ENCODE data around the gene GLYATL2.
A peak's percentile ranks its signal among the peaks of the same experiment; 100 is the strongest.

GLYATL2 gene

GRCh38 chr11:58788355-58789023 is 56.0 kb downstream of the GLYATL2 start:
- DNase-seq: peak; percentile 30

- no peak for DNase-seq
Observed at GRCh38 chr11:58787903-58788302, 56.6 kb downstream of the GLYATL2 start.

GRCh38 chr11:58786693-58787092 is 57.8 kb downstream of the GLYATL2 start:
- DNase-seq: no peak

- DNase-seq: no peak
Observed at GRCh38 chr11:58784995-58785394, 59.5 kb downstream of the GLYATL2 start.

All from NCI-H2029 (cell line).